IMR-90 (cell line): Measurements from ENCODE around the gene RPL41. TPM values are rescaled to one million over a fixed set of nuclear protein-coding genes. Genes with fewer than 3 reads are reported as not detected.

Source experiments
- ATAC-seq: fragments of 200-7000 bp; cut with Tn5 transposase; 2 replicates; pipeline ENCODE4 v1.9.1; 2020; ENCODE audit warnings: low read depth, mild to moderate bottlenecking, moderate library complexity
- BruUV-seq: library from RNA; stranded (reverse); fragments of 400-500 nt; replicated peaks from 2 replicates; lab custom pipeline; 2021; lab: Mats Ljungman, UMichigan
- CTCF ChIA-PET: fragments of 300-600 bp; formaldehyde crosslinking; extraction: SDS; loops from one replicate; lab custom pipeline; 2021; ENCODE audit warnings: antibody characterized with exemption; lab: Yijun Ruan, JAX
- POLR2A ChIA-PET: fragments of 300-600 bp; sonication (Branson Sonifier 250); formaldehyde crosslinking; loops from one replicate; lab custom pipeline; 2022; ENCODE audit warnings: antibody characterized with exemption; ENCODE audit not compliant: unreplicated experiment; lab: Charles Lee
- DNase-seq: peaks from one replicate; pipeline ENCODE4 v3.0.0; 2013
- H2AFZ ChIP-seq: replicated peaks from 2 replicates; pipeline ENCODE3; 2013; ENCODE audit warnings: low read length, mild to moderate bottlenecking; ENCODE audit not compliant: poor library complexity
- H2AK5ac ChIP-seq: 2 replicates; pipeline ENCODE4 v1.6.1; 2013; ENCODE audit warnings: low read depth, low read length, inconsistent platforms
- H2AK9ac ChIP-seq: replicated peaks from 2 replicates; pipeline ENCODE3; 2013; ENCODE audit warnings: mild to moderate bottlenecking, low read depth, low read length, moderate library complexity; ENCODE audit not compliant: poor library complexity
- H2BK120ac ChIP-seq: 2 replicates; pipeline ENCODE4 v1.6.1; 2013; ENCODE audit warnings: low read depth, low read length, inconsistent platforms
- H2BK15ac ChIP-seq: 3 replicates; pipeline ENCODE4 v1.6.1; 2013; ENCODE audit warnings: low read depth, low read length, inconsistent platforms
- H2BK20ac ChIP-seq: 2 replicates; pipeline ENCODE4 v1.6.1; 2013; ENCODE audit warnings: low read depth, mild to moderate bottlenecking, inconsistent platforms, low read length, moderate library complexity
- H2BK5ac ChIP-seq: 2 replicates; pipeline ENCODE4 v1.6.1; 2013; ENCODE audit warnings: mild to moderate bottlenecking, low read depth, low read length, inconsistent platforms; ENCODE audit not compliant: poor library complexity, severe bottlenecking
- H3K14ac ChIP-seq: replicated peaks from 2 replicates; pipeline ENCODE4 v1.6.1; 2013; ENCODE audit warnings: low read depth, low read length, inconsistent platforms
- H3K18ac ChIP-seq: 2 replicates; pipeline ENCODE4 v1.6.1; 2013; ENCODE audit warnings: low read depth, low read length, control low read depth
- H3K23ac ChIP-seq: 2 replicates; pipeline ENCODE4 v1.6.1; 2013; ENCODE audit warnings: low read depth, low read length, inconsistent platforms
- H3K27ac ChIP-seq: 2 replicates; pipeline ENCODE4 v1.5.1; 2013; ENCODE audit warnings: mild to moderate bottlenecking, control low read depth, low read length; ENCODE audit not compliant: insufficient read depth
- H3K27me3 ChIP-seq: 2 replicates; pipeline ENCODE4 v1.6.1; 2013; ENCODE audit warnings: low read length; ENCODE audit not compliant: control insufficient read depth, insufficient read depth
- H3K36me3 ChIP-seq: 2 replicates; pipeline ENCODE4 v1.6.1; 2013; ENCODE audit warnings: low read length, mixed read lengths; ENCODE audit not compliant: control insufficient read depth, insufficient read depth
- H3K4ac ChIP-seq: 2 replicates; pipeline ENCODE4 v1.6.1; 2013; ENCODE audit warnings: low read depth, low read length, inconsistent platforms
- H3K4me1 ChIP-seq: 2 replicates; pipeline ENCODE4 v1.6.1; 2013; ENCODE audit warnings: low read length, mixed read lengths; ENCODE audit not compliant: control insufficient read depth, insufficient read depth
- H3K4me2 ChIP-seq: 2 replicates; pipeline ENCODE4 v1.6.1; 2013; ENCODE audit warnings: low read depth, mild to moderate bottlenecking, control low read depth, low read length, moderate library complexity
- H3K4me3 ChIP-seq: 2 replicates; pipeline ENCODE4 v1.5.1; 2013; ENCODE audit warnings: low read depth, mild to moderate bottlenecking, control low read depth, low read length, moderate library complexity; ENCODE audit not compliant: insufficient read depth
- H3K56ac ChIP-seq: 2 replicates; pipeline ENCODE4 v1.6.1; 2013; ENCODE audit warnings: low read length, inconsistent platforms; ENCODE audit not compliant: insufficient read depth; ENCODE audit errors: extremely low read depth
- H3K79me1 ChIP-seq, 2 experiments: 2 replicates each; pipeline ENCODE4 v1.6.1; 2013; ENCODE audit warnings: low read length in 2 of 2, inconsistent platforms in 1 of 2, low read depth in 1 of 2
- H3K9ac ChIP-seq: 2 replicates; pipeline ENCODE4 v1.6.1; 2013; ENCODE audit warnings: low read depth, low read length, control low read depth
- H3K9me1 ChIP-seq: 2 replicates; pipeline ENCODE4 v1.6.1; 2013; ENCODE audit warnings: low read length, inconsistent platforms; ENCODE audit not compliant: insufficient read depth
- H3K9me3 ChIP-seq: 2 replicates; pipeline ENCODE4 v1.6.1; 2013; ENCODE audit warnings: low read length; ENCODE audit not compliant: control insufficient read depth, insufficient read depth
- H4K20me1 ChIP-seq: 2 replicates; pipeline ENCODE4 v1.6.1; 2013; ENCODE audit warnings: low read length, inconsistent platforms; ENCODE audit not compliant: insufficient read depth
- H4K5ac ChIP-seq: 2 replicates; pipeline ENCODE4 v1.6.1; 2013; ENCODE audit warnings: mild to moderate bottlenecking, low read depth, low read length, control low read depth
- H4K8ac ChIP-seq, 2 experiments: 2 replicates each; pipeline ENCODE4 v1.6.1; 2013; ENCODE audit warnings: low read depth in 2 of 2, low read length in 2 of 2, control low read depth in 1 of 2, inconsistent platforms in 1 of 2
- H4K91ac ChIP-seq: 2 replicates; pipeline ENCODE4 v1.6.1; 2013; ENCODE audit warnings: low read depth, low read length, inconsistent platforms; ENCODE audit not compliant: insufficient read depth
- CEBPB ChIP-seq: IDR thresholded peaks from 2 replicates; pipeline ENCODE4 v1.6.1; 2012; ENCODE audit warnings: low read depth, low read length, improper control_type of control experiment
- CHD1 ChIP-seq: IDR thresholded peaks from 2 replicates; pipeline ENCODE4 v1.6.1; 2012; ENCODE audit warnings: low read depth, low read length, improper control_type of control experiment
- CTCF ChIP-seq: conservative IDR thresholded peaks from 2 replicates; pipeline ENCODE4 v1.5.1; 2012; ENCODE audit warnings: mild to moderate bottlenecking, low read depth, low read length, improper control_type of control experiment
- ELK1 ChIP-seq: fragments of 150-350 bp; IDR thresholded peaks from 2 replicates; pipeline ENCODE4 v1.6.1; 2016; ENCODE audit warnings: low read depth, mild to moderate bottlenecking, low read length, moderate library complexity, borderline replicate concordance
- FOS ChIP-seq: fragments of 150-350 bp; IDR thresholded peaks from 2 replicates; pipeline ENCODE4 v1.6.1; 2016; ENCODE audit warnings: low read depth, low read length
- NFE2L2 ChIP-seq: fragments of 150-350 bp; IDR thresholded peaks from 2 replicates; pipeline ENCODE4 v1.6.1; 2016; ENCODE audit warnings: low read depth, mild to moderate bottlenecking, low read length
- POLR2A ChIP-seq: IDR thresholded peaks from 2 replicates; pipeline ENCODE4 v1.6.1; 2012; ENCODE audit warnings: mild to moderate bottlenecking, low read depth, low read length
- RAD21 ChIP-seq: IDR thresholded peaks from 2 replicates; pipeline ENCODE4 v1.6.1; 2012; ENCODE audit warnings: low read length, improper control_type of control experiment
- RFX5 ChIP-seq: IDR thresholded peaks from 2 replicates; pipeline ENCODE4 v1.8.0; 2012; ENCODE audit warnings: low read depth, mild to moderate bottlenecking, low read length, moderate library complexity
- SMC3 ChIP-seq: fragments of 150-350 bp; IDR thresholded peaks from 2 replicates; pipeline ENCODE4 v1.6.1; 2016; ENCODE audit warnings: low read depth, mild to moderate bottlenecking, antibody characterized with exemption, low read length, moderate library complexity
- WGBS, 2 experiments: methylation state at CpG; one replicate each; pipeline versions ENCODE4 v1.1.5 to v1.1.7; 2013; ENCODE audit warnings: missing lambda C conversion rate in 2 of 2; ENCODE audit not compliant: insufficient read length in 1 of 2; ENCODE audit errors: extremely low coverage in 2 of 2; 5-methylcytosine and 5-hydroxymethylcytosine counted together
- dilution Hi-C: fragments of 300-500 bp; cut with HindIII; formaldehyde crosslinking; loops from one replicate; pipeline ENCODE4 v1.14.3; 2018; ENCODE audit warnings: low sequenced_read_pairs; ENCODE audit not compliant: unreplicated experiment
- in situ Hi-C: fragments of 300-500 bp; cut with MboI; formaldehyde crosslinking; loops from 3 replicates; pipeline ENCODE4 v1.14.3; 2019; ENCODE audit warnings: low sequenced_read_pairs, inconsistent platforms, mixed read lengths
- intact Hi-C: fragments of 100-400 bp; cut with micrococcal nuclease; formaldehyde crosslinking; loops from 2 replicates; pipeline ENCODE4 v1.10.0; 2022
- polyA plus RNA-seq, 3 experiments: library from polyadenylated mRNA; depleted of rRNA; stranded (reverse); fragments of >200 nt; gene quantifications; 2 replicates each; pipeline ENCODE4 v1.2.3, GENCODE V29; 2012; ENCODE audit warnings: low replicate concordance in 1 of 3
- total RNA-seq: library from RNA; depleted of rRNA; stranded (reverse); fragments of >200 nt; gene quantifications from 2 replicates; pipeline ENCODE4 v1.2.3, GENCODE V29; 2012
- TF ChIP-seq, protein P1 (sequence below): fragments of 150-350 bp; IDR thresholded peaks from 2 replicates; pipeline ENCODE4 v1.6.1; 2017; ENCODE audit warnings: mild to moderate bottlenecking, antibody characterized with exemption, low read length, low read depth

The RPL41 gene
- total and polyA plus RNA-seq, 2 of the 4 experiments (the other 2 are of a cell fraction) = 1,119 to 9,394 TPM

DNA sequence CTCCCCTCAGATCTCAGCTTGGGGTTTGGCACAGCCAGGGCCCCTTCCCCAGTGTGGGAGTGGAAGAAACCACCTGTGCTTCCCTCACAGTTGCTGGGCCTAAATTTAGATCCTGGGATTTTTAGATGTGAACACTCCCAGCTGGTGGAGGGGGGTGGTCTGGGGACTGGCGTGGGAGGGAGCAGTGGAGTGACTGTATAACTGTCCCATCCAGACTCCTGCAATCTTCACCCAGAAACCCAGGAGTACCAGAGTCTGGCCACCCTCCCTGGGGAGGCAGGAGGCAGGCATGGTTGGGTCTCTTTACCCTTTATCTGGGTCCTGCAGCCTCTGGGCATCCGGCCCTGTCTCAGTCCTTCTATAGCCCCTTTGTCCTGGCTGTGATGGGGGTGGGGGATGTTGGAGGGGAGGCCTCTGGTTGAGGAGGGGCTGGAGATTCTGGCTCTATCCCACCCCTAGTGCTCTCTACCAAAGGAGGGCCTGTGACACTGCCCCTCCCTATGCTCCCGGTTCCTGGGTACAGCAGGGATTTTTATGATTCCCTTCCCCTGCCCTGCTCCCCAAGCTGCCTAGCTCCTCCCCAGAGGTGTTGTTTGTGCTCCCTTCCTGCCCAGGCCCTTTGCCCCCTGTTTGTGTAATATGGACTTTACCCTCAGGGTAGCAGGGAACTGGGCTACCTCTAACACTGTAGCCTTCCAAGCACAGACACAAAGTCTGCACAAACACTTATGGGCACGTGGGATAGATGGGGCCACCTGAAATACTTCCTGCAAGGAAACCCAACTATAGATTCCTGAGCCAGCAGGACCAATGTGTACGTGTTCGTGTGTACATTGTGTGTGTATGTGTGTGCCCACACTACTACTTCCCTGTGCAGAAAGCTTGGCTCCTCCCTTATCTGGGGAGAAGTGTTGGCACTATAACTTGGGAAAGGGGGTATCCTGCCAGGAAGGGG is 34.8 kb upstream of the RPL41 start (continued):
- TF ChIP-seq POLR2A (no peak), CHD1 (no peak)

GRCh38 chr12:56082382-56082781 is 34.1 kb upstream of the RPL41 start:
- no peak overlapping the region for H2BK15ac ChIP-seq
- dilution Hi-C loops (no loop called here), in situ Hi-C loops (no loop called here), intact Hi-C loops (no loop called here)
- H3K4me1 ChIP-seq = peaks cover 4% of the 10 kb centered on the region; the same call in 1 of the 2 replicates
- no CpG with 5 or more reads among the region's 2 CpGs for WGBS, 2 experiments
- H3K4me2 ChIP-seq = no peak overlapping the region
- H3K18ac ChIP-seq = no peak overlapping the region
- H3K27me3 ChIP-seq = peaks cover 38% of the 10 kb centered on the region
- H4K91ac ChIP-seq = no peak overlapping the region
- no peak overlapping the region for H4K8ac ChIP-seq
- ATAC-seq (no peak), DNase-seq (no peak)
- H3K27ac ChIP-seq = no peak overlapping the region
- no peak overlapping the region for H4K5ac ChIP-seq
- H2BK20ac ChIP-seq = no peak overlapping the region
- H2AK5ac ChIP-seq = no peak overlapping the region
- 0 out of 2 replicates have a peak, but pooled peaks cover 3% of the 10 kb centered on the region for H3K9me1 ChIP-seq
- no peak overlapping the region for H3K9ac ChIP-seq
- H2BK120ac ChIP-seq = no peak overlapping the region
- no peak overlapping the region for H3K4me3 ChIP-seq
- no peak overlapping the region for H2AK9ac ChIP-seq
- ChIA-PET POLR2A (no interaction called here), CTCF (no interaction called here)
- H3K23ac ChIP-seq = no peak overlapping the region
- no peak overlapping the region for H2AFZ ChIP-seq
- no peaks in the 10 kb centered on the region for H3K36me3 ChIP-seq
- no peak overlapping the region for H3K14ac ChIP-seq
- TF ChIP-seq SMC3 = no peak
- TF ChIP-seq FOS = no peak
- TF ChIP-seq CTCF = no peak
- TF ChIP-seq POLR2A = no peak
- TF ChIP-seq ELK1 = no peak
- TF ChIP-seq RAD21 = no peak
- TF ChIP-seq CEBPB = no peak
- no peak for TF ChIP-seq CHD1
- no peak for TF ChIP-seq NFE2L2
- no peak for TF ChIP-seq RFX5
- TF ChIP-seq, protein P1, sequence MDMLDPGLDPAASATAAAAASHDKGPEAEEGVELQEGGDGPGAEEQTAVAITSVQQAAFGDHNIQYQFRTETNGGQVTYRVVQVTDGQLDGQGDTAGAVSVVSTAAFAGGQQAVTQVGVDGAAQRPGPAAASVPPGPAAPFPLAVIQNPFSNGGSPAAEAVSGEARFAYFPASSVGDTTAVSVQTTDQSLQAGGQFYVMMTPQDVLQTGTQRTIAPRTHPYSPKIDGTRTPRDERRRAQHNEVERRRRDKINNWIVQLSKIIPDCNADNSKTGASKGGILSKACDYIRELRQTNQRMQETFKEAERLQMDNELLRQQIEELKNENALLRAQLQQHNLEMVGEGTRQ = no peak
- no peak overlapping the region for H2BK5ac ChIP-seq
- H3K79me1 ChIP-seq = no peaks in the 10 kb centered on the region
- BruUV-seq = no TSS peak
- H3K4ac ChIP-seq = no peak overlapping the region
- H3K9me3 ChIP-seq = no peaks in the 10 kb centered on the region
- H3K56ac ChIP-seq = no peak overlapping the region
- H4K20me1 ChIP-seq = no peaks in the 10 kb centered on the region; the same call in 1 of the 2 replicates
